Measurements from ENCODE around the gene TUBB4A.

Gene TUBB4A

DNA sequence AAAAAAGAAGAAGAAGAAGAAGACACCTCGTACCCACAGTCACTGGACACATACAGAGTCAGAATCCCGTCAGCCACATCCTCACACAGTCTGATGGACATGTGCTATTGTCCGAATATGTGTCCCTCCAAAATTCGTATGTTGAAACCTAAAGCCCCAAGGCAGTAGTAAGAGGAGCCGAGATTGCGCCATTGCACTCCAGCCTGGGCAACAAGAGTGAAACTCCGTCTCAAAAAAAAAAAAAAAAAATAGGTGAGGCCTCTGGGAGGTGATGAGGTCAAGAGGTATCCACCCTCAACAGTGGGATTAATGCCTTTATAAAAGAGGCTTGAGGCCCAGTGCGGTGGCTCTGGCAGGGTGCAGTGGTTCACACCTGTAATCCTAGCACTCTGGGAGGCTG, 17.9 kb downstream of the TUBB4A start:
- Histone ChIP-seq H3K27ac (ENCODE audit: low read depth, low read length) (no peak overlapping the region), H2AFZ (ENCODE audit: low read depth, low read length, severe bottlenecking) (no peak overlapping the region), H3K27me3 (ENCODE audit: low read length) (no peaks in the 10 kb centered on the region), H3K9me3 (ENCODE audit: insufficient read depth, low read length) (no peaks in the 10 kb centered on the region), H3K4me2 (ENCODE audit: low read depth, low read length, poor library complexity, severe bottlenecking) (no peak overlapping the region), H3K79me2 (ENCODE audit: insufficient read depth, low read length) (peaks cover 4% of the 10 kb centered on the region; the same call in 1 of the 2 replicates), H3K9me2 (replicated peaks; ENCODE audit: insufficient read depth, low read length) (no peaks in the 10 kb centered on the region), H3K36me3 (ENCODE audit: low read length) (no peaks in the 10 kb centered on the region), H3F3A (ENCODE audit: insufficient read depth) (no peaks in the 10 kb centered on the region), H4K20me1 (ENCODE audit: low read depth, low read length) (no peaks in the 10 kb centered on the region), H3K4me3 (ENCODE audit: insufficient read depth, low read length, poor library complexity, severe bottlenecking) (no peak overlapping the region), H3K9ac (ENCODE audit: low read length) (no peak overlapping the region)
- TF ChIP-seq, protein P1, sequence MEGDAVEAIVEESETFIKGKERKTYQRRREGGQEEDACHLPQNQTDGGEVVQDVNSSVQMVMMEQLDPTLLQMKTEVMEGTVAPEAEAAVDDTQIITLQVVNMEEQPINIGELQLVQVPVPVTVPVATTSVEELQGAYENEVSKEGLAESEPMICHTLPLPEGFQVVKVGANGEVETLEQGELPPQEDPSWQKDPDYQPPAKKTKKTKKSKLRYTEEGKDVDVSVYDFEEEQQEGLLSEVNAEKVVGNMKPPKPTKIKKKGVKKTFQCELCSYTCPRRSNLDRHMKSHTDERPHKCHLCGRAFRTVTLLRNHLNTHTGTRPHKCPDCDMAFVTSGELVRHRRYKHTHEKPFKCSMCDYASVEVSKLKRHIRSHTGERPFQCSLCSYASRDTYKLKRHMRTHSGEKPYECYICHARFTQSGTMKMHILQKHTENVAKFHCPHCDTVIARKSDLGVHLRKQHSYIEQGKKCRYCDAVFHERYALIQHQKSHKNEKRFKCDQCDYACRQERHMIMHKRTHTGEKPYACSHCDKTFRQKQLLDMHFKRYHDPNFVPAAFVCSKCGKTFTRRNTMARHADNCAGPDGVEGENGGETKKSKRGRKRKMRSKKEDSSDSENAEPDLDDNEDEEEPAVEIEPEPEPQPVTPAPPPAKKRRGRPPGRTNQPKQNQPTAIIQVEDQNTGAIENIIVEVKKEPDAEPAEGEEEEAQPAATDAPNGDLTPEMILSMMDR (IDR thresholded peaks at IDR 0.05; ENCODE audit: insufficient read depth, low read length, poor library complexity, severe bottlenecking), result no peak
- TF ChIP-seq EZH2phosphoT487 (conservative IDR thresholded peaks at IDR 0.05; ENCODE audit: low read length), result no peak

DNA sequence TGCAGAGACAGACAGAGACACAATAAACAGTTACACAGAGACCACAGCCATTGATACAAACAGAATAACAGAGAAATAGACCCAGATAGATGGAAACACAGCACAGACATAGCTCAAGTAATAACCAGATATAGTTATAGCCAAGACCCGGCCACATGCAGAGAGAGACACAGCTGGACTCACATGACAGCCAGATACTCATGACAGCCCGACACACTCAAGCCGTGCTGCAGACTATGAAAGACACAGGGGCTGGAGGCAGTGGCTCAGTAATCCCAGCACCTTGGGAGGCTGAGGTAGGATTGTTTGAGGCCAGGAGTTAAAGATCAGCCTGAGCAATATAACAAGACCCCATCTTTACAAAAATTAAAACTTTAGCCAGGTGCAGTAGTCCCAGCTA, 18.9 kb downstream of the TUBB4A start:
- no peak overlapping the region for H2AFZ ChIP-seq (ENCODE audit: low read depth, low read length, severe bottlenecking)
- no peak overlapping the region for H3K4me2 ChIP-seq (ENCODE audit: low read depth, low read length, poor library complexity, severe bottlenecking)
- no peaks in the 10 kb centered on the region for H3K27me3 ChIP-seq (ENCODE audit: low read length)
- H3K27ac ChIP-seq (ENCODE audit: low read depth, low read length), result no peak overlapping the region
- H3K9me3 ChIP-seq (ENCODE audit: insufficient read depth, low read length), result no peaks in the 10 kb centered on the region
- no peaks in the 10 kb centered on the region for H4K20me1 ChIP-seq (ENCODE audit: low read depth, low read length)
- H3K36me3 ChIP-seq (ENCODE audit: low read length), result no peaks in the 10 kb centered on the region
- no peak for TF ChIP-seq EZH2phosphoT487 (conservative IDR thresholded peaks at IDR 0.05; ENCODE audit: low read length)
- TF ChIP-seq, protein P1 (IDR thresholded peaks at IDR 0.05; ENCODE audit: insufficient read depth, low read length, poor library complexity, severe bottlenecking), result no peak
- no peaks in the 10 kb centered on the region for H3F3A ChIP-seq (ENCODE audit: insufficient read depth)
- H3K79me2 ChIP-seq (ENCODE audit: insufficient read depth, low read length), result peaks cover 4% of the 10 kb centered on the region; the same call in 1 of the 2 replicates
- H3K4me3 ChIP-seq (ENCODE audit: insufficient read depth, low read length, poor library complexity, severe bottlenecking), result no peak overlapping the region
- no peaks in the 10 kb centered on the region for H3K9me2 ChIP-seq (replicated peaks; ENCODE audit: insufficient read depth, low read length)
- H3K9ac ChIP-seq (ENCODE audit: low read length), result no peak overlapping the region

DNA sequence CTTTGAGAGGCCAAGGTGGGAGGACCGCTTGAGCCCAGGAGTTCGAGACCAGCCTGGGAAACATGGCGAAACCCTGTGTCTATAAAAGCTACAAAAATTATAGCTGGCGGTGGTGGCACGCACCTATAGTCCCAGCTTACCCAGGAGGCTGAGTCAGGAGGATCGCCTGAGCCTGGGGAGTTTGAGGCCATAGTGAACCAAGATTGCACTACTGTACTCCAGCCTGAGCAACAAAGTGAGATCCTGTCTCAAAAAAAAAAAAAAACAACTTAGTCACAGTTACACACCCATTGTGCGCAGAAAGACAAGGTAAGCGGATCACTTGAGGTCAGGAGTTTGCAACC, 19.8 kb downstream of the TUBB4A start:
- Histone ChIP-seq H3K4me2 (ENCODE audit: low read depth, low read length, poor library complexity, severe bottlenecking) (no peak overlapping the region), H3K36me3 (ENCODE audit: low read length) (no peaks in the 10 kb centered on the region), H3F3A (ENCODE audit: insufficient read depth) (no peaks in the 10 kb centered on the region), H3K79me2 (ENCODE audit: insufficient read depth, low read length) (peaks cover 4% of the 10 kb centered on the region; the same call in 1 of the 2 replicates), H3K9me3 (ENCODE audit: insufficient read depth, low read length) (no peaks in the 10 kb centered on the region), H3K9ac (ENCODE audit: low read length) (peak overlapping the region; percentile 76), H3K27me3 (ENCODE audit: low read length) (no peaks in the 10 kb centered on the region), H3K27ac (ENCODE audit: low read depth, low read length) (no peak overlapping the region), H2AFZ (ENCODE audit: low read depth, low read length, severe bottlenecking) (peak overlapping the region; percentile 87), H3K4me3 (ENCODE audit: insufficient read depth, low read length, poor library complexity, severe bottlenecking) (no peak overlapping the region), H3K9me2 (replicated peaks; ENCODE audit: insufficient read depth, low read length) (no peaks in the 10 kb centered on the region), H4K20me1 (ENCODE audit: low read depth, low read length) (no peaks in the 10 kb centered on the region)
- TF ChIP-seq, protein P1 (IDR thresholded peaks at IDR 0.05; ENCODE audit: insufficient read depth, low read length, poor library complexity, severe bottlenecking), result no peak
- no peak for TF ChIP-seq EZH2phosphoT487 (conservative IDR thresholded peaks at IDR 0.05; ENCODE audit: low read length)
